H9 (cell line): ENCODE results near the gene CAMTA1. TPM values are rescaled to one million over a fixed set of nuclear protein-coding genes. Genes with fewer than 3 reads are reported as not detected.

Experiments
- DNase-seq: peaks from one replicate; pipeline ENCODE4 v3.0.0-alpha.2; 2017
- H2AFZ ChIP-seq: one replicate; pipeline ENCODE4 v1.6.1; 2013; ENCODE audit warnings: mild to moderate bottlenecking, low read length, control low read depth, moderate library complexity
- H2AK5ac ChIP-seq: 2 replicates; pipeline ENCODE4 v1.6.1; 2013; ENCODE audit warnings: low read length, control low read depth, mixed read lengths; ENCODE audit not compliant: insufficient read length
- H2BK120ac ChIP-seq: one replicate; pipeline ENCODE4 v1.6.1; 2013; ENCODE audit warnings: low read depth, mild to moderate bottlenecking, low read length, control low read depth, inconsistent platforms; ENCODE audit not compliant: poor library complexity, severe bottlenecking
- H2BK12ac ChIP-seq: 2 replicates; pipeline ENCODE4 v1.6.1; 2013; ENCODE audit warnings: low read length, control low read depth, mixed read lengths, low read depth; ENCODE audit not compliant: insufficient read length
- H2BK15ac ChIP-seq: 2 replicates; pipeline ENCODE4 v1.6.1; 2013; ENCODE audit warnings: low read depth, low read length, control low read depth
- H2BK20ac ChIP-seq: one replicate; pipeline ENCODE4 v1.6.1; 2013; ENCODE audit warnings: low read depth, mild to moderate bottlenecking, low read length, control low read depth, inconsistent platforms; ENCODE audit not compliant: poor library complexity, severe bottlenecking
- H2BK5ac ChIP-seq: 2 replicates; pipeline ENCODE4 v1.6.1; 2013; ENCODE audit warnings: low read length, control low read depth, mixed read lengths; ENCODE audit not compliant: insufficient read length
- H3K14ac ChIP-seq: 2 replicates; pipeline ENCODE4 v1.6.1; 2013; ENCODE audit warnings: low read length, control low read depth; ENCODE audit not compliant: insufficient read depth
- H3K18ac ChIP-seq: 2 replicates; pipeline ENCODE4 v1.6.1; 2013; ENCODE audit warnings: low read depth, mild to moderate bottlenecking, mixed read lengths, low read length, control low read depth; ENCODE audit not compliant: insufficient read length
- H3K23ac ChIP-seq: 2 replicates; pipeline ENCODE4 v1.6.1; 2013; ENCODE audit warnings: low read length, control low read depth, mixed read lengths, low read depth; ENCODE audit not compliant: insufficient read length
- H3K23me2 ChIP-seq: 2 replicates; pipeline ENCODE4 v1.6.1; 2013; ENCODE audit warnings: low read depth, mild to moderate bottlenecking, mixed read lengths, low read length, control low read depth; ENCODE audit not compliant: insufficient read length, poor library complexity, severe bottlenecking
- H3K27ac ChIP-seq: 2 replicates; pipeline ENCODE4 v1.5.1; 2013; ENCODE audit warnings: low read length, control low read depth, mixed read lengths, low read depth; ENCODE audit not compliant: insufficient read length
- H3K27me3 ChIP-seq: 2 replicates; pipeline ENCODE4 v1.6.1; 2013; ENCODE audit warnings: low read length, control low read depth, inconsistent platforms; ENCODE audit not compliant: insufficient read depth
- H3K4ac ChIP-seq: 2 replicates; pipeline ENCODE4 v1.6.1; 2013; ENCODE audit warnings: low read depth, mild to moderate bottlenecking, control low read depth, inconsistent platforms, low read length, moderate library complexity
- H3K4me1 ChIP-seq: 2 replicates; pipeline ENCODE4 v1.6.1; 2013; ENCODE audit warnings: low read length, control low read depth, inconsistent platforms; ENCODE audit not compliant: insufficient read depth
- H3K4me2 ChIP-seq: 2 replicates; pipeline ENCODE4 v1.6.1; 2013; ENCODE audit warnings: low read length, control low read depth, mixed read lengths; ENCODE audit not compliant: insufficient read length, insufficient read depth
- H3K56ac ChIP-seq: 2 replicates; pipeline ENCODE4 v1.6.1; 2013; ENCODE audit warnings: low read depth, mild to moderate bottlenecking, mixed read lengths, low read length, control low read depth; ENCODE audit not compliant: insufficient read length
- H3K79me1 ChIP-seq: 2 replicates; pipeline ENCODE4 v1.6.1; 2013; ENCODE audit warnings: low read depth, mild to moderate bottlenecking, moderate library complexity, low read length, control low read depth, inconsistent platforms; ENCODE audit not compliant: insufficient read depth, poor library complexity, severe bottlenecking
- H3K79me2 ChIP-seq: 2 replicates; pipeline ENCODE4 v1.6.1; 2013; ENCODE audit warnings: low read length, control low read depth, inconsistent platforms; ENCODE audit not compliant: insufficient read depth
- H3K9ac ChIP-seq: 2 replicates; pipeline ENCODE4 v1.6.1; 2013; ENCODE audit warnings: low read length, control low read depth, mixed read lengths; ENCODE audit not compliant: insufficient read length; ENCODE audit errors: extremely low read depth
- H3K9me3 ChIP-seq: one replicate; pipeline ENCODE4 v1.6.1; 2013; ENCODE audit warnings: low read depth, low read length, inconsistent platforms; ENCODE audit not compliant: control insufficient read depth
- H3T11ph ChIP-seq: one replicate; pipeline ENCODE4 v1.6.1; 2013; ENCODE audit warnings: mild to moderate bottlenecking, low read length, control low read depth, inconsistent platforms
- H4K20me1 ChIP-seq: one replicate; pipeline ENCODE4 v1.6.1; 2013; ENCODE audit not compliant: control insufficient read depth, insufficient read length, insufficient read depth
- H4K5ac ChIP-seq: 2 replicates; pipeline ENCODE4 v1.6.1; 2013; ENCODE audit warnings: low read depth, mild to moderate bottlenecking, mixed read lengths, low read length, control low read depth; ENCODE audit not compliant: insufficient read length
- H4K8ac ChIP-seq: replicated peaks from 2 replicates; pipeline ENCODE4 v1.6.1; 2013; ENCODE audit warnings: low read length, control low read depth, mixed read lengths, low read depth; ENCODE audit not compliant: insufficient read length
- H4K91ac ChIP-seq: 2 replicates; pipeline ENCODE4 v1.6.1; 2013; ENCODE audit warnings: low read depth, mild to moderate bottlenecking, moderate library complexity, mixed read lengths, low read length, control low read depth; ENCODE audit not compliant: insufficient read length
- H3K27ac Mint-ChIP-seq, 3 experiments: 2 replicates in 2 of 3; 3 replicates in 1 of 3; pipeline ENCODE4 v1.8.0; 2020 to 2021; ENCODE audit warnings: mixed read lengths in 3 of 3, mild to moderate bottlenecking in 1 of 3, moderate library complexity in 1 of 3
- H3K27me3 Mint-ChIP-seq: 2 replicates; pipeline ENCODE4 v1.8.0; 2021; ENCODE audit warnings: low read depth, mild to moderate bottlenecking, moderate library complexity, mixed read lengths
- H3K36me3 Mint-ChIP-seq, 3 experiments: 2 replicates in 2 of 3; 3 replicates in 1 of 3; pipeline ENCODE4 v1.8.0; 2020 to 2021; ENCODE audit warnings: low read depth in 3 of 3, mixed read lengths in 3 of 3; ENCODE audit not compliant: insufficient read depth in 1 of 3
- H3K4me1 Mint-ChIP-seq, 2 experiments: 2 replicates each; pipeline ENCODE4 v1.8.0; 2020; ENCODE audit warnings: mixed read lengths in 2 of 2
- H3K4me3 Mint-ChIP-seq, 2 experiments: 2 replicates in 1 of 2; 3 replicates in 1 of 2; pipeline ENCODE4 v1.8.0; 2020 to 2021; ENCODE audit warnings: mild to moderate bottlenecking in 2 of 2, mixed read lengths in 2 of 2, moderate library complexity in 1 of 2
- H3K9me3 Mint-ChIP-seq, 2 experiments: 2 replicates in 1 of 2; 3 replicates in 1 of 2; pipeline ENCODE4 v1.8.0; 2020; ENCODE audit warnings: mild to moderate bottlenecking in 2 of 2, mixed read lengths in 2 of 2, moderate library complexity in 1 of 2
- CTCF ChIP-seq: fragments of 200-600 bp; sonication (generic); conservative IDR thresholded peaks from 3 replicates; pipeline ENCODE4 v1.8.0; 2021; ENCODE audit warnings: antibody characterized with exemption, mild to moderate bottlenecking
- WGBS: extraction: QIAGEN DNeasy Blood & Tissue Kit; methylation state at CpG from one replicate; pipeline ENCODE4 v1.1.7; 2013; ENCODE audit warnings: missing lambda C conversion rate, low lambda C conversion rate, mixed read lengths; ENCODE audit not compliant: insufficient read length; ENCODE audit errors: extremely low coverage; 5-methylcytosine and 5-hydroxymethylcytosine counted together
- total RNA-seq: library from RNA; stranded (reverse); gene quantifications from 2 replicates; pipeline ENCODE4 v1.2.1, GENCODE V29; 2021

The CAMTA1 gene
- total RNA-seq, 1 experiment from 2014 or later, result 115 TPM

DNA sequence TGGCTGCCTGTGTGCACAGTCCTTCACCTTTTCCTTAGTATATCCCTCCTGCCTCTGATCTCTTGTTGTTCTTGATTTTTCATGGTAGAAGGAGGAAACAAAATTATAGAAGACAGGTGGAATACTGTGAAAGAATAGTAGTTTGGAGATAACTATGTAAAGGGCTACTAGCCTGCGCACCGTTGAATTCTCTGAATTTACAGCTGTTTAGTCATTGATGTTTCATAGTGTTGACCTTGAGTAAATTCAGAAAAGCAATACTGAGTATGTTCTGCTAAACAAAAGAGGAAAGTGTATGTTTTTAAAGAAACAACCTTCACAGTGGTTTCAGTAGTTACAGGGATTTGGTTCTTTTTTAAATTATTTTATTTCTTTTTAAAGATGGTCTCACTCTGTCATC, 18.1 kb downstream of the CAMTA1 start:
- Mint-ChIP-seq H3K4me3 (no peak overlapping the region), H3K27ac (no peak overlapping the region), H3K9me3 (no peaks in the 10 kb centered on the region), H3K27me3 (no peaks in the 10 kb centered on the region), H3K36me3 (no peaks in the 10 kb centered on the region), H3K4me1 (peaks cover 15 to 19% of the 10 kb centered on the region in 2 experiments)
- Histone ChIP-seq H3K27me3 (no peaks in the 10 kb centered on the region), H4K5ac (no peak overlapping the region), H2BK15ac (no peak overlapping the region), H3K9ac (no peak overlapping the region), H3K18ac (no peak overlapping the region), H3K79me2 (peaks cover 25% of the 10 kb centered on the region; the same call in 1 of the 2 replicates), H3T11ph (no peak overlapping the region), H3K27ac (no peak overlapping the region), H3K79me1 (peaks cover 7% of the 10 kb centered on the region), H3K14ac (no peak overlapping the region), H4K20me1 (no peaks in the 10 kb centered on the region), H3K56ac (no peak overlapping the region), H2BK20ac (no peak overlapping the region), H3K4ac (no peak overlapping the region), H3K4me2 (no peak overlapping the region), H4K91ac (no peak overlapping the region), H2BK5ac (no peak overlapping the region), H4K8ac (no peak overlapping the region), H3K23ac (no peak overlapping the region), H3K23me2 (no peaks in the 10 kb centered on the region), H2BK12ac (no peak overlapping the region), H3K9me3 (no peaks in the 10 kb centered on the region), H2AFZ (no peak overlapping the region), H2AK5ac (no peak overlapping the region), H2BK120ac (no peak overlapping the region), H3K4me1 (no peaks in the 10 kb centered on the region)
- DNase-seq, result no peak
- TF ChIP-seq CTCF, result no peak
- no CpG with 5 or more reads among the region's 2 CpGs for WGBS
